ENCODE data around the gene SLC45A3.
A peak's percentile ranks its signal among the peaks of the same experiment; 100 is the strongest.

SLC45A3 gene

GRCh38 chr1:205631010-205631767, 49.1 kb downstream of the SLC45A3 start:
- H3K4me1 ChIP-seq (ENCODE audit: control insufficient read depth in 1 of 2, insufficient read depth in 2 of 2, low read length in 2 of 2), result peaks cover 6 to 17% of the 10 kb centered on the region in 2 donors
- H3K27ac ChIP-seq (ENCODE audit: low read length), result peak overlapping the region; percentile 97
- H3K9me3 ChIP-seq (ENCODE audit: control insufficient read depth in 1 of 2, low read length in 2 of 2), result no peaks in the 10 kb centered on the region
- peak overlapping the region; percentile 86 to 92 for H3K4me3 ChIP-seq (ENCODE audit: low read depth in 1 of 2, low read length in 2 of 2)
- H3K36me3 ChIP-seq (ENCODE audit: control insufficient read depth in 1 of 2, insufficient read depth in 2 of 2, low read length in 2 of 2), result no peaks in the 10 kb centered on the region
- H3K27me3 ChIP-seq (ENCODE audit: low read depth, low read length), result no peaks in the 10 kb centered on the region

GRCh38 chr1:205630651-205631009, 49.7 kb downstream of the SLC45A3 start:
- peak overlapping the region; percentile 86 to 92 for H3K4me3 ChIP-seq (ENCODE audit: low read depth in 1 of 2, low read length in 2 of 2)
- no peaks in the 10 kb centered on the region for H3K27me3 ChIP-seq (ENCODE audit: low read depth, low read length)
- peak overlapping the region; percentile 97 for H3K27ac ChIP-seq (ENCODE audit: low read length)
- peaks cover 10 to 17% of the 10 kb centered on the region in 2 donors for H3K4me1 ChIP-seq (ENCODE audit: control insufficient read depth in 1 of 2, insufficient read depth in 2 of 2, low read length in 2 of 2)
- H3K9me3 ChIP-seq (ENCODE audit: control insufficient read depth in 1 of 2, low read length in 2 of 2), result no peaks in the 10 kb centered on the region
- H3K36me3 ChIP-seq (ENCODE audit: control insufficient read depth in 1 of 2, insufficient read depth in 2 of 2, low read length in 2 of 2), result no peaks in the 10 kb centered on the region

- Histone ChIP-seq H3K4me1 (ENCODE audit: control insufficient read depth in 1 of 2, insufficient read depth in 2 of 2, low read length in 2 of 2) (peaks cover 10 to 17% of the 10 kb centered on the region in 2 donors), H3K27ac (ENCODE audit: low read length) (peak overlapping the region; percentile 97), H3K36me3 (ENCODE audit: control insufficient read depth in 1 of 2, insufficient read depth in 2 of 2, low read length in 2 of 2) (no peaks in the 10 kb centered on the region), H3K9me3 (ENCODE audit: control insufficient read depth in 1 of 2, low read length in 2 of 2) (no peaks in the 10 kb centered on the region), H3K27me3 (ENCODE audit: low read depth, low read length) (no peaks in the 10 kb centered on the region), H3K4me3 (ENCODE audit: low read depth in 1 of 2, low read length in 2 of 2) (peak overlapping the region; percentile 86 to 92)
Observed at GRCh38 chr1:205630241-205630640, 50.1 kb downstream of the SLC45A3 start.

- Histone ChIP-seq H3K9me3 (ENCODE audit: control insufficient read depth in 1 of 2, low read length in 2 of 2) (no peaks in the 10 kb centered on the region), H3K27ac (ENCODE audit: low read length) (peak overlapping the region; percentile 97), H3K36me3 (ENCODE audit: control insufficient read depth in 1 of 2, insufficient read depth in 2 of 2, low read length in 2 of 2) (no peaks in the 10 kb centered on the region), H3K4me3 (ENCODE audit: low read depth in 1 of 2, low read length in 2 of 2) (peak overlapping the region in 1 of 2 donors; percentile 92), H3K27me3 (ENCODE audit: low read depth, low read length) (no peaks in the 10 kb centered on the region), H3K4me1 (ENCODE audit: control insufficient read depth in 1 of 2, insufficient read depth in 2 of 2, low read length in 2 of 2) (peaks cover 10 to 17% of the 10 kb centered on the region in 2 donors)
Observed at GRCh38 chr1:205629751-205630150, 50.6 kb downstream of the SLC45A3 start.

GRCh38 chr1:205627956-205628355, 52.4 kb downstream of the SLC45A3 start:
- Histone ChIP-seq H3K27me3 (ENCODE audit: low read depth, low read length) (no peaks in the 10 kb centered on the region), H3K4me1 (ENCODE audit: control insufficient read depth in 1 of 2, insufficient read depth in 2 of 2, low read length in 2 of 2) (peaks cover 10 to 17% of the 10 kb centered on the region in 2 donors), H3K27ac (ENCODE audit: low read length) (no peak overlapping the region), H3K9me3 (ENCODE audit: control insufficient read depth in 1 of 2, low read length in 2 of 2) (no peaks in the 10 kb centered on the region), H3K4me3 (ENCODE audit: low read depth in 1 of 2, low read length in 2 of 2) (no peak overlapping the region), H3K36me3 (ENCODE audit: control insufficient read depth in 1 of 2, insufficient read depth in 2 of 2, low read length in 2 of 2) (no peaks in the 10 kb centered on the region)

- H3K4me3 ChIP-seq (ENCODE audit: low read depth in 1 of 2, low read length in 2 of 2), result no peak overlapping the region
- H3K27ac ChIP-seq (ENCODE audit: low read length), result no peak overlapping the region
- H3K4me1 ChIP-seq (ENCODE audit: control insufficient read depth in 1 of 2, insufficient read depth in 2 of 2, low read length in 2 of 2), result peaks cover 10 to 11% of the 10 kb centered on the region in 2 donors
- H3K36me3 ChIP-seq (ENCODE audit: control insufficient read depth in 1 of 2, insufficient read depth in 2 of 2, low read length in 2 of 2), result peaks cover 0 to 8% of the 10 kb centered on the region in 2 donors
- H3K9me3 ChIP-seq (ENCODE audit: control insufficient read depth in 1 of 2, low read length in 2 of 2), result no peaks in the 10 kb centered on the region
- no peaks in the 10 kb centered on the region for H3K27me3 ChIP-seq (ENCODE audit: low read depth, low read length)
Observed at GRCh38 chr1:205626216-205626615, 54.1 kb downstream of the SLC45A3 start.

GRCh38 chr1:205623646-205624045, 56.7 kb downstream of the SLC45A3 start:
- Histone ChIP-seq H3K4me3 (ENCODE audit: low read depth in 1 of 2, low read length in 2 of 2) (no peak overlapping the region), H3K4me1 (ENCODE audit: control insufficient read depth in 1 of 2, insufficient read depth in 2 of 2, low read length in 2 of 2) (peaks cover 0 to 4% of the 10 kb centered on the region in 2 donors), H3K27me3 (ENCODE audit: low read depth, low read length) (no peaks in the 10 kb centered on the region), H3K36me3 (ENCODE audit: control insufficient read depth in 1 of 2, insufficient read depth in 2 of 2, low read length in 2 of 2) (peaks cover 13 to 18% of the 10 kb centered on the region in 2 donors), H3K9me3 (ENCODE audit: control insufficient read depth in 1 of 2, low read length in 2 of 2) (no peaks in the 10 kb centered on the region), H3K27ac (ENCODE audit: low read length) (no peak overlapping the region)

- H3K27ac ChIP-seq (ENCODE audit: low read length), result no peak overlapping the region
- H3K4me3 ChIP-seq (ENCODE audit: low read depth in 1 of 2, low read length in 2 of 2), result no peak overlapping the region
- no peaks in the 10 kb centered on the region for H3K9me3 ChIP-seq (ENCODE audit: control insufficient read depth in 1 of 2, low read length in 2 of 2)
- H3K4me1 ChIP-seq (ENCODE audit: control insufficient read depth in 1 of 2, insufficient read depth in 2 of 2, low read length in 2 of 2), result no peaks in the 10 kb centered on the region
- H3K27me3 ChIP-seq (ENCODE audit: low read depth, low read length), result no peaks in the 10 kb centered on the region
- peaks cover 34 to 37% of the 10 kb centered on the region in 2 donors for H3K36me3 ChIP-seq (ENCODE audit: control insufficient read depth in 1 of 2, insufficient read depth in 2 of 2, low read length in 2 of 2)
Observed at GRCh38 chr1:205620269-205620668, 60.0 kb downstream of the SLC45A3 start.

GRCh38 chr1:205619376-205619775, 60.9 kb downstream of the SLC45A3 start:
- H3K4me1 ChIP-seq (ENCODE audit: control insufficient read depth in 1 of 2, insufficient read depth in 2 of 2, low read length in 2 of 2), result no peaks in the 10 kb centered on the region
- peaks cover 37 to 43% of the 10 kb centered on the region in 2 donors for H3K36me3 ChIP-seq (ENCODE audit: control insufficient read depth in 1 of 2, insufficient read depth in 2 of 2, low read length in 2 of 2)
- no peaks in the 10 kb centered on the region for H3K27me3 ChIP-seq (ENCODE audit: low read depth, low read length)
- H3K9me3 ChIP-seq (ENCODE audit: control insufficient read depth in 1 of 2, low read length in 2 of 2), result no peaks in the 10 kb centered on the region
- H3K4me3 ChIP-seq (ENCODE audit: low read depth in 1 of 2, low read length in 2 of 2), result no peak overlapping the region
- H3K27ac ChIP-seq (ENCODE audit: low read length), result no peak overlapping the region

- Histone ChIP-seq H3K36me3 (ENCODE audit: control insufficient read depth in 1 of 2, insufficient read depth in 2 of 2, low read length in 2 of 2) (peaks cover 31 to 59% of the 10 kb centered on the region in 2 donors), H3K9me3 (ENCODE audit: control insufficient read depth in 1 of 2, low read length in 2 of 2) (no peaks in the 10 kb centered on the region), H3K4me1 (ENCODE audit: control insufficient read depth in 1 of 2, insufficient read depth in 2 of 2, low read length in 2 of 2) (no peaks in the 10 kb centered on the region), H3K27me3 (ENCODE audit: low read depth, low read length) (no peaks in the 10 kb centered on the region), H3K27ac (ENCODE audit: low read length) (no peak overlapping the region), H3K4me3 (ENCODE audit: low read depth in 1 of 2, low read length in 2 of 2) (no peak overlapping the region)
Observed at GRCh38 chr1:205616563-205617293, 63.6 kb downstream of the SLC45A3 start.

GRCh38 chr1:205615789-205616188, 64.5 kb downstream of the SLC45A3 start:
- Histone ChIP-seq H3K4me1 (ENCODE audit: control insufficient read depth in 1 of 2, insufficient read depth in 2 of 2, low read length in 2 of 2) (no peaks in the 10 kb centered on the region), H3K27me3 (ENCODE audit: low read depth, low read length) (no peaks in the 10 kb centered on the region), H3K27ac (ENCODE audit: low read length) (no peak overlapping the region), H3K36me3 (ENCODE audit: control insufficient read depth in 1 of 2, insufficient read depth in 2 of 2, low read length in 2 of 2) (peaks cover 30 to 59% of the 10 kb centered on the region in 2 donors), H3K4me3 (ENCODE audit: low read depth in 1 of 2, low read length in 2 of 2) (no peak overlapping the region), H3K9me3 (ENCODE audit: control insufficient read depth in 1 of 2, low read length in 2 of 2) (no peaks in the 10 kb centered on the region)
